Measurements from ENCODE around the gene RXFP4. TPM values are rescaled to one million over a fixed set of nuclear protein-coding genes. Genes with fewer than 3 reads are reported as not detected.
A peak's percentile ranks its signal among the peaks of the same experiment; 100 is the strongest.
"Not testable (repeated sequence)": the region's sequence is repeated elsewhere in the genome, so short reads cannot be mapped to it uniquely, and the experiment has no call there.

RXFP4 gene
- total and polyA plus RNA-seq, 2 donors: 0.18 TPM; not detected in 1

DNA sequence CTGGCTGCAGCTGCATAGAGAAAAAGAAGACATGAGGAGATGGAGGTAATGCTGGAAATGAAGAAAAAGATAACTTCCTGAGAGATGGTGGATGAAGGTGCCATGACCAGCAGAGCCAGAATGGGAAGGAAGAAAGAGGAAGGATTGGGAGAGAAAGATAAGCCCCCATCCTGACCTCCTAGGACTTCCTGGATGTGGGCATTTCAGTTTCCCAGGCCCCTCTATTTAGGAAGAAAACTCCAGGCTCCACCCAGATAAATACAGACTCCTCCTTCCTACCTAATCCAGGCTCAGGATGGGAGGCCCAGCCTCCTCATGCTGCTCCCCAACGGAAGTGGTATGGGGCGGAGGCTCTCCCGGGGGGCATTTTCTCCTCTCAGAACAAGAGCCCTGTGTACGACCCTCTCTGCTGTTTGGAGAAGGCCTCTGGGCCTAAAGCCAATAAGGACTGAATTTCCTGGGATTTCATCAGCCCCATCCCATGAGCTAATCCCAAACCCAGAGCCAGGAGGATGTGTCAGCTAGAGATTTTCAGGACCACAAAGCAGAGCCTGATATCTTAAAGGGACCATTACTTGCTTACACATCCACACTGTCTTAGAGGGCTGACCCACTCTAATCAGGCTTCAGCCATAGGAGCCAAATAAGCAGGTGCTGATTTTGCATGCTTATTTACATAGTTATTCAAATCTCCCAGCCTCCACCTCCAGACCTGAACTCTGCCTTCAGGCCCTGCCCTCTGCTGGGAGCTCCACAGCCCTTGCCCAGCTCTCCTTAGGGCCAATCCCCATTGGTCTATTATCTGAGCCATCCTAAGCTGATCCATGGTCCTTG lies 42.0 kb downstream of the RXFP4 start:
- DNase-seq (ENCODE audit: extremely low spot score): no peak
- H3K4me3 ChIP-seq (ENCODE audit: low read depth, low read length): peak overlapping the region; percentile 10
- WGBS: 37% methylated on average over 4 of the region's 4 CpGs

DNA sequence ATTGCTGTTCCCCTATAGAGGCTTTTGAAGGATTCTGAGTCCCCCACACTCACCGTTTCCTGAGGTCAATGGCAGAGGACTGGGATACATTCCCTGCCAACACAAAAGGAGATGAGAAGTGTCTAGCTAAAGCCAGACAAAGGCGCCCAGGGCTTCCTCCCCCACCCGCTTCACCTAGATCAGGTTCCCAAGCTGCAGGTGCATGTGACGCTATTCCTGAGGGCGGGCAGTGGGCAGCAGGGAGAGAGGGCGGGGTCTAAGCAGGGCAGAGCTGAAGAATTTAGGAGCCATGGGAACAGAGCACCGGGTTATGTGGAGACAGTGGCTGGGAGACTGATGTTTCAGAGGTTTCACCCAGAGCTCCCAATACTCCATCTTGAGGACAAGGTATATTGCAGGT lies 42.9 kb downstream of the RXFP4 start:
- DNase-seq (ENCODE audit: extremely low spot score): no peak
- no peaks in the 10 kb centered on the region for H3K4me1 ChIP-seq (ENCODE audit: insufficient read depth)
- H3K36me3 ChIP-seq (ENCODE audit: insufficient read depth): no peaks in the 10 kb centered on the region
- WGBS: 75% methylated on average over 7 of the region's 7 CpGs
- no peak overlapping the region for H3K4me3 ChIP-seq (ENCODE audit: low read depth, low read length)
- H3K27ac ChIP-seq (ENCODE audit: low read depth): no peak overlapping the region

More for the DNA sequence above, 42.0 kb downstream of the RXFP4 start:
- H3K27ac ChIP-seq (ENCODE audit: low read depth): peak overlapping the region; percentile 44
- H3K36me3 ChIP-seq (ENCODE audit: insufficient read depth): no peaks in the 10 kb centered on the region
- H3K4me1 ChIP-seq (ENCODE audit: insufficient read depth): no peaks in the 10 kb centered on the region

DNA sequence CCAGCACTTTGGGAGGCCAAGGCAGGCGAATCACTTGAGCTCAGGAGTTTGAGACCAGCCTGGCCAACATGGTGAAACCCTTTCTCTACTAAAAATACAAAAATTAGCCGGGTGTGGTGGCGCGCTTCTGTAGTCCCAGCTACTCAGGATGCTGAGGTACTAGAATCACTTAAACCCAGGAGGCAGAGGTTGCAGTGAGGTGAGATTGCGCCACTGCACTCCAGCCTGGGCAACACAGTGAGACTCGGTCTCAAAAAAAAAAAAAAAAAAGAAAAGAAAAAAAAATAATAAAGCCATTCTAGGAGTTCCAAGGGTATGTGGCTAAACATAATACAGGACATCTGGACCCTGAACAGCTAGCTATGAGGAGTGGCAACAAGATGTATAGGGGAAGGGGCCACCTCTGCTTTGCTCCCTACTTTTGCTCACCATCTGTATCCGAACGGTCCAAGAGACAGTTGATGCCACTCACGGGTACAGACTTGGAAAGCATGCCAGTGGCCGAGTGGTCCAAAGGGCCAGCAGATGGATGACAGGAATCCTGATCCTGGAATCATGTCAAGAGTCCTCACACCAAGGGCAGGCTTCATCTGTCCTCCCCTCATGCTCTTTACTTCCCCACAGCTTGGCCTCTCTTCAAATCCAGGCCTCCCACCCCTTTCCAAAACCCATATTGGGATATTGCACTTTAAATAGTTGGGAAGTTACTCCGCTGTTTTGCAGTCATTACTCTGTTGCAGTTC lies 43.6 kb downstream of the RXFP4 start:
- H3K36me3 ChIP-seq (ENCODE audit: insufficient read depth); H3K4me3 ChIP-seq (ENCODE audit: low read depth, low read length); DNase-seq (ENCODE audit: extremely low spot score); H3K4me1 ChIP-seq (ENCODE audit: insufficient read depth); H3K27ac ChIP-seq (ENCODE audit: low read depth): not testable (repeated sequence)
- 85% methylated on average over 11 of the region's 11 CpGs for WGBS

DNA sequence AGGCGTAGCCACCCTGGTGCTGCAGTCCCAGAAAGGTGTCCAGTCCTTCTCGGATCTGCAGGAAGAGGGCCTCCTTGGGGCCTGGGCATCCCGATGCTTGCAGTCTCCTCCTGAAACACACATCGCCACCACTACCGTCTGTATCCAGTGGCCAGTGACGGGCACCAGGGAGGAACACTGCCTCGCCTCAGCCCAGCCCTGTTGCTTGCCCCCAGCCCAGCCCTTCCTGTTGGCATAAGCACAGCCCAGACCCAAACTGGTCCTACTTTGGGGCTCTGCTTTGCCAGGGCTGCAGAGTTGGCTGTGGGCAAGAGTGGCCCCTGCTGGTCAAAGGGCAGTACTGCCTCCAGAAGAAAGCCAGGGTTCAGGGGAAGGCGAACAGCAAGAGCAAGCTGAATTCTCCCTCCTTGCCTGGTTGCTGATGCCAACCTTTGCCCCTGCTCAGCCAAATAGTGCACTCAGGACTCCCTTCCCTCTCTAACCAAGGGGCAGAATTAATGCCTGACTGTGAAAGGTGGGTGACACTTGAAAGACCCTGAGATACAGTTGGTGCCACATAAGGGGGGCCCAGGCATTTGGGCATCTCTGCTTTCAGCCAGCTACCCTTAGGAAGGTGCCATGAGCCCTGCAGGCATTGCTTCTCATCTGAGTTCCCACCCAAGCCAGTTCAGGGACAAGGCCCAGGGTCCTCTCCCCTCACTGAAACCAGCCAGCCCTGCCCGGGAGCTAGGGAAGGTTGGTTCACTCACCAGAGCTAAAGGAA lies 48.0 kb downstream of the RXFP4 start:
- no peak overlapping the region for H3K27ac ChIP-seq (ENCODE audit: low read depth)
- H3K4me3 ChIP-seq (ENCODE audit: low read depth, low read length): peak overlapping the region; percentile 2
- 18% methylated on average over 9 of the region's 9 CpGs for WGBS
- DNase-seq (ENCODE audit: extremely low spot score): no peak
- no peaks in the 10 kb centered on the region for H3K4me1 ChIP-seq (ENCODE audit: insufficient read depth)
- H3K36me3 ChIP-seq (ENCODE audit: insufficient read depth): no peaks in the 10 kb centered on the region

DNA sequence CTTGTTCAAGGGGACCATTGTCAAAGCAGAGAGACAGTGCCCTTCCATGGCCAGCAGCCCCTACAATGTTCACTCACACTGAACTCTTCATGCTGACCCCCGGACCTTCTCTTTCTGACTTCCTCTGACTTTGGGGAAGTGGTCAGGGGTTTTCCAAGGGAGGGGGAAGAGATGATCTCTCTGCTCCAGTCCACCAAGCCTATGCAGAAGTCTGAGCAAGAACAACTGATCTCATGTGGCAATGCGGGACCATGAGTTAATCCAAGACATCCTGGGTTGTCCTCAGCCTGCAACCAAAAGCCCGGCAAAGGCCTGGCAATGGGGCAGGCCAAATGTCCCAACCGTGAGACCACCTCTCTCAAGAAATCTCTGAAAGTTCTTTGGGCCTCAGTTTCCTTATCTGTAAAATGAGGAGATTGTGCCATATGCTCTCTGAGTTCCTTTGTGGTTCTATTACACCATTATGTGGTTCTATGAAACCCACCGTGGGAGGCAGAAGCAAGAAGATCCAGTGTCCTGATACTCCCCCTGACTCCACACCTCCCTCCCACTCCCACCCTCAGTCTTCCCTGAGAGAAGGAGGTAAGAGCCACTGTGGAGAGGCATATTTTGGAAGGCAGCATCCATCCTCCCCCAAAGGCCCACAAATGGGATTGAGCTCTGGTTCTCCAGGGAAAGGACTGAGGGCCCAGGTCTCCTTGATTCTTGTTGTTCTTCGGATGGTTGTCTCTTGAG lies 48.7 kb downstream of the RXFP4 start:
- 85% methylated on average over 6 of the region's 6 CpGs for WGBS
- Histone ChIP-seq H3K27ac (ENCODE audit: low read depth) (no peak overlapping the region), H3K4me1 (ENCODE audit: insufficient read depth) (no peaks in the 10 kb centered on the region)

More for the DNA sequence above, 48.7 kb downstream of the RXFP4 start:
- H3K4me3 ChIP-seq (ENCODE audit: low read depth, low read length): no peak overlapping the region
- H3K36me3 ChIP-seq (ENCODE audit: insufficient read depth): no peaks in the 10 kb centered on the region
- DNase-seq (ENCODE audit: extremely low spot score): no peak

Small RNAs within 50 kb of the gene (small RNA-seq; reads per million reads assigned to genes)
- gene MIR6738: not detected
- gene RF00015: not detected
- not detected for gene SCARNA4
- 27.5 reads per million, percentile 96 among the genes with 10 or more reads in this experiment for gene SNORA80E

Other genes starting within 250 kb of the RXFP4 start
- gene GON4L, start 84.4 kb upstream of the RXFP4 start, total RNA-seq: 51.7 TPM
- 17.6 TPM for gene GON4L, start 84.4 kb upstream of the RXFP4 start, polyA plus RNA-seq
- 36.4 TPM for gene SYT11, start 82.1 kb upstream of the RXFP4 start, total RNA-seq
- gene SYT11, start 82.1 kb upstream of the RXFP4 start, polyA plus RNA-seq: 21.1 TPM
- gene RIT1, start 30.3 kb upstream of the RXFP4 start, total RNA-seq: 39.4 TPM
- gene RIT1, start 30.3 kb upstream of the RXFP4 start, polyA plus RNA-seq: 24.9 TPM
- 45.0 TPM for gene KHDC4, start 7.2 kb upstream of the RXFP4 start, total RNA-seq
- gene KHDC4, start 7.2 kb upstream of the RXFP4 start, polyA plus RNA-seq: 24.4 TPM
- gene ARHGEF2, start 36.9 kb downstream of the RXFP4 start, total RNA-seq: 63.3 TPM
- 40.5 TPM for gene ARHGEF2, start 36.9 kb downstream of the RXFP4 start, polyA plus RNA-seq
- gene SSR2, start 79.3 kb downstream of the RXFP4 start, total RNA-seq: 213 TPM
- gene SSR2, start 79.3 kb downstream of the RXFP4 start, polyA plus RNA-seq: 252 TPM
- 13.2 TPM for gene UBQLN4, start 112.2 kb downstream of the RXFP4 start, total RNA-seq
- 30.3 TPM for gene UBQLN4, start 112.2 kb downstream of the RXFP4 start, polyA plus RNA-seq
- gene LAMTOR2, start 113.1 kb downstream of the RXFP4 start, total RNA-seq: 28.9 TPM
- 91.1 TPM for gene LAMTOR2, start 113.1 kb downstream of the RXFP4 start, polyA plus RNA-seq
- gene RAB25, start 119.5 kb downstream of the RXFP4 start, total RNA-seq: 11.9 TPM
- gene RAB25, start 119.5 kb downstream of the RXFP4 start, polyA plus RNA-seq: 28.2 TPM
- 7.2 TPM for gene MEX3A, start 140.8 kb downstream of the RXFP4 start, total RNA-seq
- gene MEX3A, start 140.8 kb downstream of the RXFP4 start, polyA plus RNA-seq: 0.76 TPM
- gene LMNA, start 173.1 kb downstream of the RXFP4 start, total RNA-seq: 224 TPM
- gene LMNA, start 173.1 kb downstream of the RXFP4 start, polyA plus RNA-seq: 306 TPM
- gene SEMA4A, start 211.9 kb downstream of the RXFP4 start, total RNA-seq: 7.3 TPM
- 7.0 TPM for gene SEMA4A, start 211.9 kb downstream of the RXFP4 start, polyA plus RNA-seq

Data from urinary bladder (tissue), 4 donors.